ENCODE measurements around the gene FCGR3A.

FCGR3A gene

DNA sequence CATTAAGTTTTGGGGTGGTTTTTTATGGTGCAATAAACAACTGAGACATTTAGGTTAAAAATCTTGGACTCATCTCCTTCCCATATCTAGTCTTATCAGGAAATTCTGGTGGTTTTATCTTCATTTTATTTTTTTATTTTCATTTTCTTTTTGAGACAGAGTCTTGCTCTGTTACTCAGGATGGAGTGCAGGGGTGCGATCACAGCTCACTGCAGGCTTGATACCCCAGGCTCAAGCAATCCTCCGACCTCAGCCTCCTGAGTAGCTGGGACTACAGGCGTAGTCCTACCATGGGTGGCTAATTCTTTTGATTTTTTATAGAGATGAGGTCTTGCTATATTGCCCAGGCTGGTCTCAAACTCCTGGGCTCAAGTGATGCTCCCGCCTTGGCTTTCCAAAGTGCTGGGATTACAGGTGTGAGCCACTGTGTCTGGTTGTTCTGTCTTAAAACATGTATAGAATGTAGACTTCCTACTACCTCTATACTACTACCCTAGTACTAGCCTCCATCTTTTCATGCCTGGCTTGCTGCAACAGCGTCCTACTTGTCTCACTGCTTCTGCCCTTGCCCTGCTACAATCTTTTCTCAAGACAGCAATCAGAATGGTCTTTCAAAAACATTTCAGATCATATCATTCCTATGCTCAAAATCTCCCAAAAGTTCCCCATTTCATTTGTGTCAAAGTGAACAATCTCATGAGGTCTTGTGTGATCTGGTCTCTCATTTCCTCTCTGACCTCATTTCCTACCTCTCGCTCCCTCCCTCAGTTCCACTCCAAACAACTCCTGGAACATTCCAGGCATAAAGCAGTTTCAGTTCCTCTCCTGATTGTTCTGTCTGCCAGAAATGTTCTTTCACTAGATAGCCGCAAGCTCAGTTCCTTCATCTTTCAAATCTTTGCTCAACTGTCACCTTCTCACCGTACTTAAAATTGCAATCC is 50.2 kb downstream of the FCGR3A start:
- DNase-seq (ENCODE audit: low read depth): no peak

DNA sequence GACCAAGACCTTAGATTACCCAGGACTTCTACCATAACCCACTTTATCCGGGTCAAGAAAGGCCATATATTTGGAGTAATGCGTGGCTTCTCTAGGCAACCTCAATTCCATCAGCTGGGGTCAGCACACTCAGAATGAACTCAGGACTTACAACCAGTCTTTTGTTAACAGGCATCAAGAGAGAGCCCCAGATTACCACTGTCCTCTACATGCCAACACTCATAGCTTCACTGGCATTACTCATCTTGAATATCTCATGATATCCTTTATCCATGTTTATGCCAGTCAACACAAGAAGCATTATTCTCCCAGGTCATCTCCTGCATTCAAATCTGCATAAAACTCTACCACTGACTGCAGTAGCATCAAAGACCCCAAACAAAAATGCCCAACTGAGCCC is 51.0 kb downstream of the FCGR3A start:
- DNase-seq (ENCODE audit: low read depth): no peak

DNA sequence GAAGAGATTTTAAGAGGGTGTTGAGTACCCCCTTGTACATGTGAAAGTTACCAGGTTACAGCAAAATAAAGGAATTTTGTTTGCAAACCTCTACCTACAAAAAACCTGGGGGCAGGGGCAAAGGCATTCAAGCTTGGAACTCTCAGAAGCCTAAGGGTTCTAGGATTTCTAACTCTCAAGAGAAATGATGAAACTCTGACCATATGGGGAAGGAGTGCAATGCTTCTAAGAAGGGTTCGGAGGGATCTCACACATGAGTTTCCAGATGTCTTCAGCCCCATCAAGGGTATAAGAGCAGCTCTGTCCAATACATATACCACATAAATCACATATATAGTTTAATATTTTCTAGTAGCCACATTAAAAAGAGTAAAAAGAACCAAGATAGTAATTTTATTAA is 51.7 kb downstream of the FCGR3A start:
- DNase-seq (ENCODE audit: low read depth): no peak

GRCh38 chr1:161495490-161495889 is 54.1 kb downstream of the FCGR3A start:
- no peak for DNase-seq (ENCODE audit: low read depth)

DNA sequence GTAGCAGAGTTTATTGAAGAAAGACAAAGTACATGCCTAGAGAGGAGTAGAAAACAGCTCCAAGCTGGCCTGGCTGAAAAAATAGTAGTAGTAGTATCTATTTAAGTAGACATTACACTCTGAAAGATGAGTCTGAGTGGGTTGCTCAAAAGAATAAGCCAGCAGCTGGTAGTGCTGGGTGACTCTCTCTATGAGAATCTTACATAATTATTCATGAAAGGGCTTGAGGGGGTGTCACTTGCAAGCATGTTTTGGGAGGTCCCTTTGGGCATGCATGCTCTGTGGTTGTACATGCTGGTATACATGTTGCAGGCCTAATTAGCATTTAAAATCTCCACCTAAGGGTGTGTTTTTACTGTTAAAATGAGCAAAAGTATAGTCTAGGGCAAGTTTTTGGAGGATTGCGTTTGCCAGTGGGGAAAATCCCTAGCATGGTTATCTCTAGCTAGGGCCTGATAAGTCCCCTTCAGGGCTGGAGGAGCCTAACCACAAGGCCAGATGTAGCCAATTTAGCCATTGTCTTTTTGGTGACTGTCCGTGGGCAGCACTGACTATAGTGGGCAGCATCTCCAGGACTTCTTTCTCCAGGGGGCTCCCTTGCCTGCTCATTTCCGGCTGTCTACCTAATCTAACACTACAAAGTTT is 55.4 kb downstream of the FCGR3A start:
- DNase-seq (ENCODE audit: low read depth): no peak

DNA sequence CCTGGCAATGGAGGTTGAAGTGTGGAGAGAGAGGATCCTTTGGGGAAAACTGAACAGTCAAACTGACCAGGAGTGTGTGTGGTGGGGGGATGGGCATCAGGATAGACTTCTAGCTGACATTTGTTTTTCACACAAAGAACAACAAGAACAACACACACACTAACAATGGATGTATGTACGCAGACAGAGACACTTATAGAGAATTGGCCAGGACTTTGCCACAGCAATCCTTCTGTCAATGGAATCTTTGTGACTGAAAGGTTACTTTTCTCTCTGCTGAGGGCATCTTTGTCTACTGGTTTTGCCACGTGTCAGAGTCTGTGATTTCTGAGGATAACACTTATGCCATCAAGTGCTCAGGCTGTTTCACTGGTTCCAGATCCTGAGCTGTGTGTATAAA is 56.8 kb downstream of the FCGR3A start:
- no peak for DNase-seq (ENCODE audit: low read depth)
